ENCODE data around the gene GATAD1.

DNA sequence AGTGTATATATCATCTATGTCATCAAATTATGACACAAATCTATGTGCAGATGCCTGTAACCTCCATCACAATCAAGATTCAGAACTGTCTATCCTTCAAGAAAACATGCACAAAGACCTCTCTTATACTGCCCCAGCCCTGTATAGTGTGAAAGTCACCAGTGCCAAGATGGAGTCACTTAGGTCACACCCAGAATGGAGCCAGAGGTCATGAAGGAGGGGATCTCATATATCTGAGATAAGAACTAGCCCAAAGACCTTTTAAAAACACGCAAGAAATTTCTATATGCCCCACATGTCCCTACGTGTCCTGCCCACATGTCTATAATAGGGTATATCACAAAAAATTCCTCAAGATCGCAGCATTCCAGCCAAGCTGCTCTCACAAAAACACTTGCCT is 20.1 kb upstream of the GATAD1 start:
- TF ChIP-seq EZH2 (IDR thresholded peaks at IDR 0.05; ENCODE audit: insufficient read depth, poor library complexity, severe bottlenecking) (no peak), EZH2phosphoT487 (IDR thresholded peaks at IDR 0.05; ENCODE audit: insufficient read depth, low read depth) (no peak)

Measured in GM23248 (cell line).